Trophoblast cell (in vitro differentiated cells and primary cell): ENCODE measurements around the gene UNC79.
"Not testable (repeated sequence)": the region's sequence is repeated elsewhere in the genome, so short reads cannot be mapped to it uniquely, and the experiment has no call there.

Experiments
- DNase-seq, 2 donors: peaks; one replicate each; pipeline ENCODE4 v3.0.0-alpha.2; 2016
- H2AFZ ChIP-seq: 2 replicates; pipeline ENCODE4 v1.6.1; 2013; ENCODE audit warnings: low read length, moderate library complexity, mild to moderate bottlenecking; ENCODE audit not compliant: insufficient read depth, poor library complexity
- H2AK5ac ChIP-seq: 2 replicates; pipeline ENCODE4 v1.6.1; 2013; ENCODE audit warnings: mild to moderate bottlenecking, low read length
- H2BK120ac ChIP-seq: 2 replicates; pipeline ENCODE4 v1.6.1; 2013; ENCODE audit warnings: low read length, mild to moderate bottlenecking, moderate library complexity; ENCODE audit not compliant: insufficient read depth, poor library complexity
- H2BK12ac ChIP-seq: 2 replicates; pipeline ENCODE4 v1.6.1; 2013; ENCODE audit warnings: mild to moderate bottlenecking, low read length, moderate library complexity
- H2BK5ac ChIP-seq: 2 replicates; pipeline ENCODE4 v1.6.1; 2013; ENCODE audit warnings: low read length, low read depth, moderate library complexity, mild to moderate bottlenecking; ENCODE audit not compliant: poor library complexity
- H3K14ac ChIP-seq: 2 replicates; pipeline ENCODE4 v1.6.1; 2013; ENCODE audit warnings: mild to moderate bottlenecking, low read length
- H3K18ac ChIP-seq: 2 replicates; pipeline ENCODE4 v1.6.1; 2013; ENCODE audit warnings: mild to moderate bottlenecking, low read length
- H3K23ac ChIP-seq: 2 replicates; pipeline ENCODE4 v1.6.1; 2013; ENCODE audit warnings: low read length
- H3K27ac ChIP-seq: 2 replicates; pipeline ENCODE4 v1.5.1; 2013; ENCODE audit warnings: low read depth, mild to moderate bottlenecking, inconsistent platforms, low read length, moderate library complexity
- H3K27me3 ChIP-seq: 2 replicates; pipeline ENCODE4 v1.6.1; 2013; ENCODE audit warnings: inconsistent platforms, mild to moderate bottlenecking, low read length, moderate library complexity; ENCODE audit not compliant: insufficient read depth
- H3K36me3 ChIP-seq, 2 experiments: 1 replicate in 1 of 2; 2 replicates in 1 of 2; pipeline ENCODE4 v1.6.1; 2013; ENCODE audit warnings: low read length in 2 of 2, mild to moderate bottlenecking in 2 of 2, moderate library complexity in 1 of 2; ENCODE audit not compliant: insufficient read depth in 2 of 2, control insufficient read depth in 1 of 2
- H3K4ac ChIP-seq: 2 replicates; pipeline ENCODE4 v1.6.1; 2013; ENCODE audit warnings: low read depth, mild to moderate bottlenecking, low read length, moderate library complexity
- H3K4me1 ChIP-seq, 2 experiments: 1 replicate in 1 of 2; 2 replicates in 1 of 2; pipeline ENCODE4 v1.6.1; 2013; ENCODE audit warnings: low read length in 2 of 2, mild to moderate bottlenecking in 2 of 2, moderate library complexity in 1 of 2; ENCODE audit not compliant: insufficient read depth in 2 of 2, control insufficient read depth in 1 of 2
- H3K4me2 ChIP-seq: 2 replicates; pipeline ENCODE4 v1.6.1; 2013; ENCODE audit warnings: inconsistent platforms, mild to moderate bottlenecking, low read length, moderate library complexity
- H3K4me3 ChIP-seq: 2 replicates; pipeline ENCODE4 v1.5.1; 2013; ENCODE audit warnings: mild to moderate bottlenecking, low read depth, low read length, inconsistent platforms
- H3K79me1 ChIP-seq: one replicate; pipeline ENCODE4 v1.6.1; 2013; ENCODE audit warnings: low read length
- H3K79me2 ChIP-seq: 2 replicates; pipeline ENCODE4 v1.6.1; 2013; ENCODE audit warnings: low read length, mild to moderate bottlenecking; ENCODE audit not compliant: control insufficient read depth, insufficient read depth, poor library complexity
- H3K9ac ChIP-seq: 2 replicates; pipeline ENCODE4 v1.6.1; 2013; ENCODE audit warnings: mild to moderate bottlenecking, low read length
- H3K9me3 ChIP-seq: 2 replicates; pipeline ENCODE4 v1.6.1; 2013; ENCODE audit warnings: low read depth, mild to moderate bottlenecking, control low read depth, inconsistent platforms, low read length; ENCODE audit not compliant: insufficient read depth
- H4K12ac ChIP-seq: 2 replicates; pipeline ENCODE4 v1.6.1; 2013; ENCODE audit warnings: low read depth, mild to moderate bottlenecking, low read length, moderate library complexity
- H4K8ac ChIP-seq: 2 replicates; pipeline ENCODE4 v1.6.1; 2013; ENCODE audit warnings: low read depth, mild to moderate bottlenecking, low read length, moderate library complexity
- H4K91ac ChIP-seq: one replicate; pipeline ENCODE4 v1.6.1; 2013; ENCODE audit warnings: low read depth, mild to moderate bottlenecking, low read length, moderate library complexity
- WGBS: extraction: QIAGEN DNeasy Blood & Tissue Kit; methylation state at CpG from one replicate; pipeline ENCODE4 v1.1.7; 2013; ENCODE audit warnings: missing lambda C conversion rate; ENCODE audit not compliant: insufficient read length, insufficient coverage; ENCODE audit errors: extremely low coverage; 5-methylcytosine and 5-hydroxymethylcytosine counted together

Gene UNC79

GRCh38 chr14:93410893-93411292 is 19.8 kb upstream of the UNC79 start:
- Histone ChIP-seq H2AFZ (no peak overlapping the region), H3K79me1 (no peaks in the 10 kb centered on the region), H3K79me2 (no peaks in the 10 kb centered on the region), H3K9ac (no peak overlapping the region), H2BK120ac (no peak overlapping the region), H3K4ac (no peak overlapping the region), H3K27ac (no peak overlapping the region), H4K91ac (no peak overlapping the region), H3K36me3 (no peaks in the 10 kb centered on the region), H3K27me3 (no peaks in the 10 kb centered on the region), H2BK12ac (no peak overlapping the region), H3K14ac (no peak overlapping the region), H4K12ac (no peak overlapping the region), H4K8ac (no peak overlapping the region), H2AK5ac (no peak overlapping the region), H3K23ac (no peak overlapping the region), H3K4me2 (no peak overlapping the region), H3K18ac (no peak overlapping the region), H3K4me3 (no peak overlapping the region), H3K9me3 (no peaks in the 10 kb centered on the region), H3K4me1 (peaks cover 0 to 1% of the 10 kb centered on the region in 2 experiments), H2BK5ac (no peak overlapping the region)
- WGBS = no CpG with 5 or more reads among the region's 3 CpGs
- DNase-seq = no peak

- no CpG with 5 or more reads among the region's 1 CpG for whole genome bisulfite sequencing
- not testable (repeated sequence) for H4K8ac ChIP-seq, H3K4me2 ChIP-seq, H3K9me3 ChIP-seq, H3K4me3 ChIP-seq, H2AK5ac ChIP-seq, H3K4me1 ChIP-seq, H2BK120ac ChIP-seq, H3K79me2 ChIP-seq, H3K9ac ChIP-seq, H3K18ac ChIP-seq, H3K27me3 ChIP-seq, H3K27ac ChIP-seq, DNase-seq, H3K23ac ChIP-seq, H4K12ac ChIP-seq, H3K36me3 ChIP-seq, H4K91ac ChIP-seq, H3K14ac ChIP-seq, H2BK12ac ChIP-seq, H3K4ac ChIP-seq, H3K79me1 ChIP-seq, H2AFZ ChIP-seq, H2BK5ac ChIP-seq
These were observed 5.6 kb upstream of the UNC79 start for GRCh38 chr14:93425136-93425535.

- H3K4ac ChIP-seq = no peak overlapping the region
- no peaks in the 10 kb centered on the region for H3K9me3 ChIP-seq
- no peak overlapping the region for H2BK12ac ChIP-seq
- no peaks in the 10 kb centered on the region for H3K27me3 ChIP-seq
- no peak overlapping the region for H2AK5ac ChIP-seq
- no peak overlapping the region for H3K18ac ChIP-seq
- H3K4me2 ChIP-seq = no peak overlapping the region
- H3K14ac ChIP-seq = no peak overlapping the region
- DNase-seq = no peak
- no peaks in the 10 kb centered on the region for H3K36me3 ChIP-seq
- H2BK120ac ChIP-seq = no peak overlapping the region
- no peak overlapping the region for H4K8ac ChIP-seq
- no peak overlapping the region for H3K9ac ChIP-seq
- H3K27ac ChIP-seq = no peak overlapping the region
- H2AFZ ChIP-seq = no peak overlapping the region
- H3K23ac ChIP-seq = no peak overlapping the region
- H2BK5ac ChIP-seq = no peak overlapping the region
- H3K79me1 ChIP-seq = no peaks in the 10 kb centered on the region
- no peaks in the 10 kb centered on the region for H3K79me2 ChIP-seq
- H4K12ac ChIP-seq = no peak overlapping the region
- H3K4me3 ChIP-seq = no peak overlapping the region
- H4K91ac ChIP-seq = no peak overlapping the region
- H3K4me1 ChIP-seq = peaks cover 5 to 11% of the 10 kb centered on the region in 2 experiments
These were observed 4.0 kb upstream of the UNC79 start for GRCh38 chr14:93426750-93427149.

GRCh38 chr14:93431036-93431670 is 414 bp downstream of the UNC79 start:
- Histone ChIP-seq H3K4ac (no peak overlapping the region), H3K4me2 (peak overlapping the region; percentile 92), H3K18ac (no peak overlapping the region), H3K23ac (no peak overlapping the region), H3K14ac (no peak overlapping the region), H4K12ac (no peak overlapping the region), H3K27me3 (no peaks in the 10 kb centered on the region), H2BK5ac (no peak overlapping the region), H2AFZ (peak overlapping the region; percentile 69), H2BK120ac (no peak overlapping the region), H4K91ac (no peak overlapping the region), H3K9me3 (no peaks in the 10 kb centered on the region), H4K8ac (no peak overlapping the region), H2BK12ac (no peak overlapping the region), H2AK5ac (no peak overlapping the region), H3K36me3 (no peaks in the 10 kb centered on the region), H3K4me1 (peaks cover 5 to 11% of the 10 kb centered on the region in 2 experiments), H3K4me3 (peak overlapping the region; percentile 66), H3K9ac (no peak overlapping the region), H3K27ac (no peak overlapping the region), H3K79me1 (no peaks in the 10 kb centered on the region), H3K79me2 (no peaks in the 10 kb centered on the region)
- peak in 1 of 2 donors; percentile 15 for DNase-seq
- WGBS = no CpG with 5 or more reads among the region's 27 CpGs
